ENCODE results near the gene OBP2B.

OBP2B gene

DNA sequence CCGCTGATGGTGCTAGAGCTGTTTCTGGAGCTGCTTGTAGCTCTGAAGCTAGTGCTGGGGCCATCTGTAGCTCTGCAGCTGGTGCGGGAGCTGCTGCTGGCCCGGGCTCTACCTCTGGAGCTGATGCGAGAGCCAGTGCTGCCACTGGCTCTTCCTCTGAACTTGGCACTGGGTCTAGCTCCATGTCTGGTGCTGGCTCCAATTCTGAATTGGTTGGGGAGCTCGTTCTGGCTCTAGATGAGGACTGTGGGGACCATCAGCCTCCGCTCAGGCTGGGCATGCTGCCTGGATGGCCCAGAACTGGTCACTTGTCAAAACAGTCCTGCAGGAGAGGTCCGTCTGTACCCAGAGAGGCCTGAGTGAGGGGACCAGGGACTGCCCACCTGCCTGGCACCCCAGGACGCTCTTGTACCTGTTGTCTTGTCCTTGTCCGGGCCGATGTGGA, 21.5 kb downstream of the OBP2B start:
- Histone ChIP-seq H4K8ac (ENCODE audit: low read depth, low read length) (no peak overlapping the region), H2BK120ac (ENCODE audit: insufficient read depth, low read length, poor library complexity) (no peak overlapping the region), H3K79me1 (ENCODE audit: low read length) (no peaks in the 10 kb centered on the region), H2AK5ac (ENCODE audit: low read length) (no peak overlapping the region), H3K18ac (ENCODE audit: low read length) (no peak overlapping the region), H3K36me3 (ENCODE audit: control insufficient read depth in 1 of 2, insufficient read depth in 2 of 2, low read length in 2 of 2) (no peaks in the 10 kb centered on the region), H3K4me1 (ENCODE audit: control insufficient read depth in 1 of 2, insufficient read depth in 2 of 2, low read length in 2 of 2) (no peaks in the 10 kb centered on the region), H2AFZ (ENCODE audit: insufficient read depth, low read length, poor library complexity) (no peak overlapping the region), H3K23ac (ENCODE audit: low read length) (no peak overlapping the region), H3K4me3 (ENCODE audit: low read depth, low read length) (no peak overlapping the region), H3K4me2 (ENCODE audit: low read length) (no peak overlapping the region), H3K9ac (ENCODE audit: low read length) (no peak overlapping the region), H3K79me2 (ENCODE audit: control insufficient read depth, insufficient read depth, low read length, poor library complexity) (no peaks in the 10 kb centered on the region), H2BK5ac (ENCODE audit: low read depth, low read length, poor library complexity) (no peak overlapping the region), H3K4ac (ENCODE audit: low read depth, low read length) (no peak overlapping the region), H3K9me3 (ENCODE audit: insufficient read depth, low read depth, low read length) (peaks cover 5% of the 10 kb centered on the region), H4K91ac (ENCODE audit: low read depth, low read length) (no peak overlapping the region), H3K27me3 (ENCODE audit: insufficient read depth, low read length) (no peaks in the 10 kb centered on the region), H2BK12ac (ENCODE audit: low read length) (no peak overlapping the region), H4K12ac (ENCODE audit: low read depth, low read length) (no peak overlapping the region), H3K14ac (ENCODE audit: low read length) (no peak overlapping the region), H3K27ac (ENCODE audit: low read depth, low read length) (no peak overlapping the region)
- no peak for DNase-seq
- no CpG with 5 or more reads among the region's 10 CpGs for WGBS (ENCODE audit: extremely low coverage, insufficient coverage, insufficient read length)

DNA sequence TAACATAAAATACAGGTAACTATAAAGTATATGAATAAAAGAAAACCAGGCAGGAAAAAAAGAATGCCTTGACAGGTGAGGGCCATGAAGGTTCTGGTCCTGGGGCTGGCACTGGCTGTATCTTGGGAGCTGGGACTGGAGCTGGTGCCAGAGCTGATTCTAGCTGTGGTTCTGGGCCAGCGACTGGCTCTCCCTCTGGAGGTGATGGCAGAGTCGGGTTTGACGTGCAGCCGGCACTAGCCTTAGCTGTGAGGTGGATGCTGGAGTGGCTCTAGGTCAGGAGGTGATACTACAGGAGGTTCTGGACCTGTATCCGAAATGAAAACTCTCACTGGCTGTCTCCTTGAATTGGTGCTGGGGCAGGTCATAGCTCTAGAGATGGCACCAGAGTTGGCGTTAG, 22.3 kb downstream of the OBP2B start:
- Histone ChIP-seq H3K4me2 (ENCODE audit: low read length) (no peak overlapping the region), H3K14ac (ENCODE audit: low read length) (no peak overlapping the region), H4K91ac (ENCODE audit: low read depth, low read length) (no peak overlapping the region), H2BK12ac (ENCODE audit: low read length) (no peak overlapping the region), H3K36me3 (ENCODE audit: control insufficient read depth in 1 of 2, insufficient read depth in 2 of 2, low read length in 2 of 2) (no peaks in the 10 kb centered on the region), H2AFZ (ENCODE audit: insufficient read depth, low read length, poor library complexity) (no peak overlapping the region), H3K79me1 (ENCODE audit: low read length) (no peaks in the 10 kb centered on the region), H3K23ac (ENCODE audit: low read length) (no peak overlapping the region), H3K27me3 (ENCODE audit: insufficient read depth, low read length) (no peaks in the 10 kb centered on the region), H2AK5ac (ENCODE audit: low read length) (no peak overlapping the region), H3K18ac (ENCODE audit: low read length) (no peak overlapping the region), H3K9me3 (ENCODE audit: insufficient read depth, low read depth, low read length) (peaks cover 5% of the 10 kb centered on the region), H3K9ac (ENCODE audit: low read length) (no peak overlapping the region), H3K4me3 (ENCODE audit: low read depth, low read length) (no peak overlapping the region), H2BK5ac (ENCODE audit: low read depth, low read length, poor library complexity) (no peak overlapping the region), H3K27ac (ENCODE audit: low read depth, low read length) (no peak overlapping the region), H4K12ac (ENCODE audit: low read depth, low read length) (no peak overlapping the region), H3K79me2 (ENCODE audit: control insufficient read depth, insufficient read depth, low read length, poor library complexity) (no peaks in the 10 kb centered on the region), H2BK120ac (ENCODE audit: insufficient read depth, low read length, poor library complexity) (no peak overlapping the region), H3K4ac (ENCODE audit: low read depth, low read length) (no peak overlapping the region), H4K8ac (ENCODE audit: low read depth, low read length) (no peak overlapping the region), H3K4me1 (ENCODE audit: control insufficient read depth in 1 of 2, insufficient read depth in 2 of 2, low read length in 2 of 2) (no peaks in the 10 kb centered on the region)
- no CpG with 5 or more reads among the region's 6 CpGs for WGBS (ENCODE audit: extremely low coverage, insufficient coverage, insufficient read length)
- DNase-seq: no peak

DNA sequence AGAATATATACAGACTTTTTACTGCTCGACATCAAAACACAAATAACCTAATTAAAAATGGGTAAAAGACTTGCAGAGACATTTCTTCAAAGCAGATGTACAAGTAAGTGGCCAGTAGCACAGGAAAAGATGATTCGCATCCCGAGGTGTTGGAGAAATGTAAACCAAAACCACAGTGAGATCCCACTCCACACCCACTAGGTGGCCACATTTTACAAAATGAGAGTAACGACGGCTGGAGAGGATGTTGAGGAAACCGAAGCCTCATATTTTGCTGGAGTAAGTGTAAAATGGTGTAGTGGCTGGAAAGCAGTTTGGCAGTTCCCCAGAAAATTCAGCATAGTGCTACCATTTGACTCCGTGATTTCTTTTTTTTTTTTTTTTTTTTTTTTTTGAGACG, 24.1 kb downstream of the OBP2B start:
- Histone ChIP-seq H3K9ac (ENCODE audit: low read length) (no peak overlapping the region), H2BK5ac (ENCODE audit: low read depth, low read length, poor library complexity) (no peak overlapping the region), H3K79me1 (ENCODE audit: low read length) (no peaks in the 10 kb centered on the region), H4K91ac (ENCODE audit: low read depth, low read length) (no peak overlapping the region), H2BK12ac (ENCODE audit: low read length) (no peak overlapping the region), H2AFZ (ENCODE audit: insufficient read depth, low read length, poor library complexity) (no peak overlapping the region), H3K4me1 (ENCODE audit: control insufficient read depth in 1 of 2, insufficient read depth in 2 of 2, low read length in 2 of 2) (no peaks in the 10 kb centered on the region), H3K36me3 (ENCODE audit: control insufficient read depth in 1 of 2, insufficient read depth in 2 of 2, low read length in 2 of 2) (no peaks in the 10 kb centered on the region), H2BK120ac (ENCODE audit: insufficient read depth, low read length, poor library complexity) (no peak overlapping the region), H3K18ac (ENCODE audit: low read length) (no peak overlapping the region), H4K8ac (ENCODE audit: low read depth, low read length) (no peak overlapping the region), H3K27ac (ENCODE audit: low read depth, low read length) (no peak overlapping the region), H3K23ac (ENCODE audit: low read length) (no peak overlapping the region), H3K14ac (ENCODE audit: low read length) (no peak overlapping the region), H3K9me3 (ENCODE audit: insufficient read depth, low read depth, low read length) (peaks cover 5% of the 10 kb centered on the region), H3K4ac (ENCODE audit: low read depth, low read length) (no peak overlapping the region), H3K4me3 (ENCODE audit: low read depth, low read length) (no peak overlapping the region), H3K79me2 (ENCODE audit: control insufficient read depth, insufficient read depth, low read length, poor library complexity) (no peaks in the 10 kb centered on the region), H3K27me3 (ENCODE audit: insufficient read depth, low read length) (no peaks in the 10 kb centered on the region), H3K4me2 (ENCODE audit: low read length) (no peak overlapping the region), H2AK5ac (ENCODE audit: low read length) (no peak overlapping the region), H4K12ac (ENCODE audit: low read depth, low read length) (no peak overlapping the region)
- no CpG with 5 or more reads among the region's 8 CpGs for WGBS (ENCODE audit: extremely low coverage, insufficient coverage, insufficient read length)
- DNase-seq: peak; percentile 30 to 79

DNA sequence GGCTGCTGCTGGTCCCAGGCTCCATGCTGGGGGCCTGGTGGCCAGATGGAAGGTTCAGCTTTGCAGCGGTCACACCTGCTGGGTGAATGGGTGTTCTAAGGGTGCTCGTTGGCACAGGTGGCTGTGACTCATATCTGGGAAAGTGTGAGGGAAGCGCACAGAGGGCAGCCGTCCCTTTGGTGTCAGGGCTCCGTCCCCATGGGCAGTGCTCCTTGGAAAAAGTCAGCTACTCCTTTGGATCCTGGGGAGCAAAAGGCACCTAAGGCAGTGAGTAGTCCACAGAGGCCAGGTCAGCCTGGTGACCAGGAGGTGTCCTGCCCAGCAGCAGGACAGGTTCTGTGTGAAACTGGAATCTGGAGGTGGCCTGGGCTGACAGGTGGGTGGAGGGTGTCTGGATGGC, 26.9 kb downstream of the OBP2B start:
- no peaks in the 10 kb centered on the region for H3K36me3 ChIP-seq (ENCODE audit: control insufficient read depth in 1 of 2, insufficient read depth in 2 of 2, low read length in 2 of 2)
- H3K23ac ChIP-seq (ENCODE audit: low read length): no peak overlapping the region
- no peak overlapping the region for H4K12ac ChIP-seq (ENCODE audit: low read depth, low read length)
- H3K27ac ChIP-seq (ENCODE audit: low read depth, low read length): no peak overlapping the region
- no peak overlapping the region for H2AK5ac ChIP-seq (ENCODE audit: low read length)
- no peak overlapping the region for H2AFZ ChIP-seq (ENCODE audit: insufficient read depth, low read length, poor library complexity)
- H3K4me3 ChIP-seq (ENCODE audit: low read depth, low read length): no peak overlapping the region
- H3K4me2 ChIP-seq (ENCODE audit: low read length): no peak overlapping the region
- no peak overlapping the region for H2BK12ac ChIP-seq (ENCODE audit: low read length)
- no peak overlapping the region for H3K4ac ChIP-seq (ENCODE audit: low read depth, low read length)
- no peak overlapping the region for H2BK5ac ChIP-seq (ENCODE audit: low read depth, low read length, poor library complexity)
- H3K9me3 ChIP-seq (ENCODE audit: insufficient read depth, low read depth, low read length): no peaks in the 10 kb centered on the region
- H3K79me2 ChIP-seq (ENCODE audit: control insufficient read depth, insufficient read depth, low read length, poor library complexity): no peaks in the 10 kb centered on the region
- no peak overlapping the region for H3K9ac ChIP-seq (ENCODE audit: low read length)
- no peaks in the 10 kb centered on the region for H3K79me1 ChIP-seq (ENCODE audit: low read length)
- no peak for DNase-seq
- no peak overlapping the region for H4K91ac ChIP-seq (ENCODE audit: low read depth, low read length)
- H4K8ac ChIP-seq (ENCODE audit: low read depth, low read length): no peak overlapping the region
- no peaks in the 10 kb centered on the region for H3K27me3 ChIP-seq (ENCODE audit: insufficient read depth, low read length)
- no peak overlapping the region for H3K18ac ChIP-seq (ENCODE audit: low read length)
- H2BK120ac ChIP-seq (ENCODE audit: insufficient read depth, low read length, poor library complexity): no peak overlapping the region
- H3K14ac ChIP-seq (ENCODE audit: low read length): no peak overlapping the region
- H3K4me1 ChIP-seq (ENCODE audit: control insufficient read depth in 1 of 2, insufficient read depth in 2 of 2, low read length in 2 of 2): no peaks in the 10 kb centered on the region
- no CpG with 5 or more reads among the region's 5 CpGs for WGBS (ENCODE audit: extremely low coverage, insufficient coverage, insufficient read length)

All from trophoblast cell (in vitro differentiated cells and primary cell).